Ovary (tissue), 3 donors: ENCODE measurements around the gene MFSD1.

Experiments used
- CTCF ChIP-seq, 3 donors: fragments of 450-650 bp in 2 of 3; fragments of 200-600 bp in 1 of 3; IDR thresholded peaks; one replicate each; pipeline versions ENCODE4 v1.5.1 to v1.8.0; 2016 to 2022; ENCODE audit warnings: antibody characterized with exemption in 3 of 3, mild to moderate bottlenecking in 1 of 3
- EP300 ChIP-seq: sonication (generic); formaldehyde crosslinking; IDR thresholded peaks from one replicate; pipeline ENCODE4 v1.6.1; 2017; ENCODE audit warnings: antibody characterized with exemption
- POLR2A ChIP-seq: fragments of 450-650 bp; IDR thresholded peaks from one replicate; pipeline ENCODE4 v1.6.1; 2017; ENCODE audit warnings: antibody characterized with exemption, mild to moderate bottlenecking, moderate library complexity
- donor health status: DM: no; HTN: no; CAD: no.

- peak; percentile 24 to 56 (median 42) for TF ChIP-seq CTCF (IDR thresholded peaks at IDR 0.05)
- TF ChIP-seq POLR2A: no peak
- TF ChIP-seq EP300: no peak
Measured at GRCh38 chr3:158845765-158846350, 44.0 kb downstream of the MFSD1 start.
